ENCODE measurements around the gene FBXW7.

GRCh38 chr4:152368001-152368400, 167.9 kb downstream of the FBXW7 start:
- no peak for TF ChIP-seq TAF1 (IDR thresholded peaks at IDR 0.05; ENCODE audit: borderline replicate concordance, insufficient read depth, low read length)
- TF ChIP-seq POLR2AphosphoS5 (IDR thresholded peaks at IDR 0.05; ENCODE audit: low read depth, low read length), result no peak
- no peak for TF ChIP-seq SIN3A (IDR thresholded peaks at IDR 0.05; ENCODE audit: borderline replicate concordance, insufficient read depth, low read length)
- TF ChIP-seq, protein P1, sequence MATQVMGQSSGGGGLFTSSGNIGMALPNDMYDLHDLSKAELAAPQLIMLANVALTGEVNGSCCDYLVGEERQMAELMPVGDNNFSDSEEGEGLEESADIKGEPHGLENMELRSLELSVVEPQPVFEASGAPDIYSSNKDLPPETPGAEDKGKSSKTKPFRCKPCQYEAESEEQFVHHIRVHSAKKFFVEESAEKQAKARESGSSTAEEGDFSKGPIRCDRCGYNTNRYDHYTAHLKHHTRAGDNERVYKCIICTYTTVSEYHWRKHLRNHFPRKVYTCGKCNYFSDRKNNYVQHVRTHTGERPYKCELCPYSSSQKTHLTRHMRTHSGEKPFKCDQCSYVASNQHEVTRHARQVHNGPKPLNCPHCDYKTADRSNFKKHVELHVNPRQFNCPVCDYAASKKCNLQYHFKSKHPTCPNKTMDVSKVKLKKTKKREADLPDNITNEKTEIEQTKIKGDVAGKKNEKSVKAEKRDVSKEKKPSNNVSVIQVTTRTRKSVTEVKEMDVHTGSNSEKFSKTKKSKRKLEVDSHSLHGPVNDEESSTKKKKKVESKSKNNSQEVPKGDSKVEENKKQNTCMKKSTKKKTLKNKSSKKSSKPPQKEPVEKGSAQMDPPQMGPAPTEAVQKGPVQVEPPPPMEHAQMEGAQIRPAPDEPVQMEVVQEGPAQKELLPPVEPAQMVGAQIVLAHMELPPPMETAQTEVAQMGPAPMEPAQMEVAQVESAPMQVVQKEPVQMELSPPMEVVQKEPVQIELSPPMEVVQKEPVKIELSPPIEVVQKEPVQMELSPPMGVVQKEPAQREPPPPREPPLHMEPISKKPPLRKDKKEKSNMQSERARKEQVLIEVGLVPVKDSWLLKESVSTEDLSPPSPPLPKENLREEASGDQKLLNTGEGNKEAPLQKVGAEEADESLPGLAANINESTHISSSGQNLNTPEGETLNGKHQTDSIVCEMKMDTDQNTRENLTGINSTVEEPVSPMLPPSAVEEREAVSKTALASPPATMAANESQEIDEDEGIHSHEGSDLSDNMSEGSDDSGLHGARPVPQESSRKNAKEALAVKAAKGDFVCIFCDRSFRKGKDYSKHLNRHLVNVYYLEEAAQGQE (IDR thresholded peaks at IDR 0.05; ENCODE audit: insufficient read depth in 1 of 2, low read depth in 2 of 2, low read length in 2 of 2), result no peak

Data from PFSK-1 (cell line).